GM11168 (cell line): ENCODE data around the gene USB1.

Source experiments
- in situ Hi-C: fragments of 300-500 bp; cut with MboI; formaldehyde crosslinking; loops from one replicate; pipeline ENCODE4 v1.12.0; 2022; ENCODE audit warnings: low sequenced_read_pairs; ENCODE audit not compliant: unreplicated experiment

USB1 gene

GRCh38 chr16:58030136-58030840 is 29.1 kb downstream of the USB1 start:
- in situ Hi-C loops: no loop called here

GRCh38 chr16:58031016-58031800 is 30.0 kb downstream of the USB1 start:
- in situ Hi-C loops: no loop called here

GRCh38 chr16:58032710-58033293 is 31.6 kb downstream of the USB1 start:
- in situ Hi-C loops: no loop called here

- in situ Hi-C loops: no loop called here
Observed at GRCh38 chr16:58034128-58034685, 33.0 kb downstream of the USB1 start.

- in situ Hi-C loops: no loop called here
Observed at GRCh38 chr16:58034774-58035173, 33.6 kb downstream of the USB1 start.

GRCh38 chr16:58035356-58036170 is 34.4 kb downstream of the USB1 start:
- in situ Hi-C loops: no loop called here

- in situ Hi-C loops: no loop called here
Observed at GRCh38 chr16:58036943-58037342, 35.7 kb downstream of the USB1 start.

- in situ Hi-C loops: no loop called here
Observed at GRCh38 chr16:58037365-58038057, 36.3 kb downstream of the USB1 start.

GRCh38 chr16:58038219-58038641 is 37.0 kb downstream of the USB1 start:
- in situ Hi-C loops: no loop called here

- in situ Hi-C loops: no loop called here
Observed at GRCh38 chr16:58039829-58040495, 38.8 kb downstream of the USB1 start.

GRCh38 chr16:58040496-58040846 is 39.3 kb downstream of the USB1 start:
- in situ Hi-C loops: no loop called here

GRCh38 chr16:58040945-58041627 is 39.9 kb downstream of the USB1 start:
- in situ Hi-C loops: no loop called here

GRCh38 chr16:58041628-58041955 is 40.4 kb downstream of the USB1 start:
- in situ Hi-C loops: no loop called here

GRCh38 chr16:58042001-58042885 is 41.0 kb downstream of the USB1 start:
- in situ Hi-C loops: no loop called here

GRCh38 chr16:58042886-58043515 is 41.8 kb downstream of the USB1 start:
- in situ Hi-C loops: no loop called here

- in situ Hi-C loops: no loop called here
Observed at GRCh38 chr16:58043571-58044155, 42.5 kb downstream of the USB1 start.
